Measurements from ENCODE around the gene NAPEPLD. TPM values are rescaled to one million over a fixed set of nuclear protein-coding genes. Genes with fewer than 3 reads are reported as not detected.
"Not testable (repeated sequence)": the region's sequence is repeated elsewhere in the genome, so short reads cannot be mapped to it uniquely, and the experiment has no call there.

NAPEPLD gene
- total RNA-seq, 1 donor from 2014 or later, result 11.7 TPM

- DNase-seq, result no peak
- H3K36me3 ChIP-seq, result peaks cover 49% of the 10 kb centered on the region
- no peaks in the 10 kb centered on the region for H3K9me3 ChIP-seq (replicated peaks)
- TF ChIP-seq CTCF (IDR thresholded peaks at IDR 0.05; ENCODE audit: borderline replicate concordance), result no peak
- intact Hi-C loops (cut with micrococcal nuclease), result no loop called here
- no peak overlapping the region for H3K4me3 ChIP-seq
- H3K27me3 ChIP-seq (ENCODE audit: low read depth), result no peaks in the 10 kb centered on the region
- H3K4me1 ChIP-seq, result no peaks in the 10 kb centered on the region
- no peak overlapping the region for H3K27ac ChIP-seq (replicated peaks)
Observed at GRCh38 chr7:103117465-103117864, 31.4 kb downstream of the NAPEPLD start.

GRCh38 chr7:103116991-103117390, 31.9 kb downstream of the NAPEPLD start:
- TF ChIP-seq CTCF (IDR thresholded peaks at IDR 0.05; ENCODE audit: borderline replicate concordance), result no peak
- Histone ChIP-seq H3K4me1 (no peaks in the 10 kb centered on the region), H3K36me3 (peaks cover 48% of the 10 kb centered on the region), H3K27me3 (ENCODE audit: low read depth) (no peaks in the 10 kb centered on the region), H3K27ac (replicated peaks) (no peak overlapping the region), H3K4me3 (no peak overlapping the region), H3K9me3 (replicated peaks) (no peaks in the 10 kb centered on the region)
- no peak for DNase-seq
- intact Hi-C loops (cut with micrococcal nuclease), result no loop called here

GRCh38 chr7:103116511-103116910, 32.4 kb downstream of the NAPEPLD start:
- Histone ChIP-seq H3K9me3 (replicated peaks) (peaks cover under 1% of the 10 kb centered on the region), H3K27me3 (ENCODE audit: low read depth) (no peaks in the 10 kb centered on the region), H3K36me3 (peaks cover 48% of the 10 kb centered on the region), H3K4me3 (no peak overlapping the region), H3K4me1 (no peaks in the 10 kb centered on the region), H3K27ac (replicated peaks) (no peak overlapping the region)
- no peak for DNase-seq
- intact Hi-C loops (cut with micrococcal nuclease), result no loop called here
- no peak for TF ChIP-seq CTCF (IDR thresholded peaks at IDR 0.05; ENCODE audit: borderline replicate concordance)

GRCh38 chr7:103115771-103116170, 33.1 kb downstream of the NAPEPLD start:
- TF ChIP-seq CTCF (IDR thresholded peaks at IDR 0.05; ENCODE audit: borderline replicate concordance), result no peak
- no peaks in the 10 kb centered on the region for H3K27me3 ChIP-seq (ENCODE audit: low read depth)
- intact Hi-C loops (cut with micrococcal nuclease), result no loop called here
- no peaks in the 10 kb centered on the region for H3K4me1 ChIP-seq
- peaks cover 46% of the 10 kb centered on the region for H3K36me3 ChIP-seq
- H3K4me3 ChIP-seq, result no peak overlapping the region
- H3K9me3 ChIP-seq (replicated peaks), result peaks cover 6% of the 10 kb centered on the region
- no peak overlapping the region for H3K27ac ChIP-seq (replicated peaks)
- no peak for DNase-seq

- no peak overlapping the region for H3K4me3 ChIP-seq
- no peak for TF ChIP-seq CTCF (IDR thresholded peaks at IDR 0.05; ENCODE audit: borderline replicate concordance)
- no peak overlapping the region for H3K27ac ChIP-seq (replicated peaks)
- no peak for DNase-seq
- H3K4me1 ChIP-seq, result no peaks in the 10 kb centered on the region
- H3K27me3 ChIP-seq (ENCODE audit: low read depth), result no peaks in the 10 kb centered on the region
- H3K36me3 ChIP-seq, result peaks cover 37% of the 10 kb centered on the region
- intact Hi-C loops (cut with micrococcal nuclease), result no loop called here
- H3K9me3 ChIP-seq (replicated peaks), result peaks cover 6% of the 10 kb centered on the region
Observed at GRCh38 chr7:103114576-103115008, 34.3 kb downstream of the NAPEPLD start.

GRCh38 chr7:103113164-103113563, 35.7 kb downstream of the NAPEPLD start:
- Histone ChIP-seq H3K9me3 (replicated peaks) (peaks cover 6% of the 10 kb centered on the region), H3K27me3 (ENCODE audit: low read depth) (no peaks in the 10 kb centered on the region), H3K36me3 (peaks cover 33% of the 10 kb centered on the region), H3K4me3 (no peak overlapping the region), H3K4me1 (no peaks in the 10 kb centered on the region), H3K27ac (replicated peaks) (no peak overlapping the region)
- TF ChIP-seq CTCF (IDR thresholded peaks at IDR 0.05; ENCODE audit: borderline replicate concordance), result no peak
- intact Hi-C loops (cut with micrococcal nuclease), result no loop called here
- no peak for DNase-seq

GRCh38 chr7:103106703-103107070, 42.2 kb downstream of the NAPEPLD start:
- peaks cover 39% of the 10 kb centered on the region for H3K36me3 ChIP-seq
- H3K4me3 ChIP-seq; intact Hi-C loops (cut with micrococcal nuclease); DNase-seq; H3K4me1 ChIP-seq; H3K27me3 ChIP-seq (ENCODE audit: low read depth); H3K27ac ChIP-seq (replicated peaks); H3K9me3 ChIP-seq (replicated peaks): not testable (repeated sequence)

All from left ventricle myocardium inferior (tissue), 1 donor.